WTC11 (cell line): ENCODE results near the gene ACSM3. TPM values are rescaled to one million over a fixed set of nuclear protein-coding genes. Genes with fewer than 3 reads are reported as not detected.

Experiments used
- ATAC-seq: fragments of 200-7000 bp; cut with Tn5 transposase; 2 replicates; pipeline ENCODE4 v1.10.0; 2021; ENCODE audit warnings: mild to moderate bottlenecking, moderate library complexity
- CTCF ChIA-PET: fragments of 300-600 bp; sonication (Branson Sonifier 250); formaldehyde crosslinking; loops from one replicate; lab custom pipeline; 2021; ENCODE audit warnings: antibody characterized with exemption; lab: Charles Lee
- POLR2A ChIA-PET: fragments of 350-600 bp; sonication (Branson Sonifier 250); formaldehyde crosslinking; loops from one replicate; lab custom pipeline; 2021; ENCODE audit warnings: antibody characterized with exemption; lab: Charles Lee
- DNase-seq: peaks from one replicate; pipeline ENCODE4 v3.0.0; 2021; ENCODE audit warnings: low spot score
- H3K27ac Mint-ChIP-seq: 2 replicates; pipeline ENCODE4 v1.8.0; 2021; ENCODE audit warnings: mixed read lengths
- H3K27me3 Mint-ChIP-seq: 2 replicates; pipeline ENCODE4 v1.8.0; 2021; ENCODE audit warnings: low read depth, mild to moderate bottlenecking, moderate library complexity, mixed read lengths
- H3K36me3 Mint-ChIP-seq: 2 replicates; pipeline ENCODE4 v1.8.0; 2021; ENCODE audit warnings: mixed read lengths
- H3K4me1 Mint-ChIP-seq: 2 replicates; pipeline ENCODE4 v1.8.0; 2022; ENCODE audit warnings: mixed read lengths
- H3K4me3 Mint-ChIP-seq: 2 replicates; pipeline ENCODE4 v1.8.0; 2021; ENCODE audit warnings: mild to moderate bottlenecking, moderate library complexity, mixed read lengths
- H3K9me3 Mint-ChIP-seq: 2 replicates; pipeline ENCODE4 v1.8.0; 2021; ENCODE audit warnings: mixed read lengths
- CREM ChIP-seq: sonication (generic); formaldehyde crosslinking; IDR thresholded peaks from 2 replicates; pipeline ENCODE4 v1.8.1; 2022; ENCODE audit warnings: mild to moderate bottlenecking, missing genetic modification reagents, moderate library complexity
- EMX1 ChIP-seq: fragments of 250-450 bp; sonication (Bioruptor Pico); IDR thresholded peaks from 2 replicates; pipeline ENCODE4 v1.8.0; 2021; ENCODE audit warnings: mild to moderate bottlenecking
- JUN ChIP-seq: sonication (generic); formaldehyde crosslinking; IDR thresholded peaks from 2 replicates; pipeline ENCODE4 v1.8.0; 2023; ENCODE audit warnings: mild to moderate bottlenecking, missing genetic modification reagents
- MYBL2 ChIP-seq: sonication (generic); formaldehyde crosslinking; IDR thresholded peaks from 2 replicates; pipeline ENCODE4 v1.8.1; 2023; ENCODE audit warnings: mild to moderate bottlenecking, moderate library complexity, missing genetic modification reagents
- RORB ChIP-seq: fragments of 250-450 bp; sonication (Bioruptor Pico); IDR thresholded peaks from 2 replicates; pipeline ENCODE4 v1.9.0; 2021; ENCODE audit warnings: mild to moderate bottlenecking
- TEAD4 ChIP-seq: sonication (generic); formaldehyde crosslinking; IDR thresholded peaks from 2 replicates; pipeline ENCODE4 v1.8.0; 2022; ENCODE audit warnings: mild to moderate bottlenecking, missing genetic modification reagents
- ZNF121 ChIP-seq: sonication (generic); formaldehyde crosslinking; IDR thresholded peaks from 2 replicates; pipeline ENCODE4 v1.8.0; 2023; ENCODE audit warnings: missing genetic modification reagents
- ZNF263 ChIP-seq: sonication (generic); formaldehyde crosslinking; IDR thresholded peaks from 2 replicates; pipeline ENCODE4 v1.8.1; 2022; ENCODE audit warnings: low read depth, mild to moderate bottlenecking, moderate library complexity, missing genetic modification reagents
- ZNF423 ChIP-seq: fragments of 250-450 bp; sonication (Bioruptor Pico); IDR thresholded peaks from 2 replicates; pipeline ENCODE4 v2.1.2; 2022; ENCODE audit warnings: mild to moderate bottlenecking, moderate library complexity
- total RNA-seq: library from RNA; stranded (reverse); gene quantifications from 3 replicates; pipeline ENCODE4 v1.2.3, GENCODE V29; 2021
- TF ChIP-seq, protein P1 (sequence below): sonication (generic); formaldehyde crosslinking; IDR thresholded peaks from 2 replicates; pipeline ENCODE4 v1.8.1; 2023; ENCODE audit warnings: mild to moderate bottlenecking, missing genetic modification reagents, borderline replicate concordance
- TF ChIP-seq, protein P2 (sequence below): sonication (generic); formaldehyde crosslinking; IDR thresholded peaks from 2 replicates; pipeline ENCODE4 v1.8.1; 2023; ENCODE audit warnings: mild to moderate bottlenecking, missing genetic modification reagents
- TF ChIP-seq, protein P3 (sequence below): sonication (generic); formaldehyde crosslinking; IDR thresholded peaks from 2 replicates; pipeline ENCODE4 v1.8.0; 2023; ENCODE audit warnings: missing genetic modification reagents
- TF ChIP-seq, protein P4 (sequence below): sonication (generic); formaldehyde crosslinking; IDR thresholded peaks from 2 replicates; pipeline ENCODE4 v1.8.0; 2023; ENCODE audit warnings: missing genetic modification reagents, mild to moderate bottlenecking, borderline replicate concordance
- TF ChIP-seq, protein P5 (sequence below): sonication (generic); formaldehyde crosslinking; IDR thresholded peaks from 2 replicates; pipeline ENCODE4 v1.8.1; 2023; ENCODE audit warnings: mild to moderate bottlenecking, moderate library complexity, missing genetic modification reagents
- TF ChIP-seq, protein P6 (sequence below): sonication (generic); formaldehyde crosslinking; IDR thresholded peaks from 2 replicates; pipeline ENCODE4 v1.8.0; 2022; ENCODE audit warnings: mild to moderate bottlenecking, missing genetic modification reagents

The ACSM3 gene
- total RNA-seq, 1 experiment from 2014 or later = 5.0 TPM

DNA sequence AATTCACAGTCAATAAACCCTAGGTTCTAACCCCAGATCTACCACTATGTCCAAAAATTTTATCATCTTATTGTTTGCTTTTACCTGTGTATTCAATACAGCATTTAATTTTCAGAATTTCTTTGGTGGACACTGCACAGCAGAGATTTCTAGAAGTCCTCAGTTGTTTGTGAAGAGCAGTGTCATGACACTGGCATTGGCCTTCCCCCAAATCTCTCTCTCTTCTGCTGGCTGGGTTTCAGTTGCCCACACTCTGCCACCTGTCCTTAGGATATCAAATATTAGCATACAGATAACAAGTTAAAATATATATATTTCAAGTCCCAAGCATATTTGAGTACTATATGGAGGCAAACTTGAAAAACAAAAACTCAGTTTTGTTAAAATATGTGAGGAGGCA is 20.2 kb upstream of the ACSM3 start (continued):
- TF ChIP-seq, protein P1, sequence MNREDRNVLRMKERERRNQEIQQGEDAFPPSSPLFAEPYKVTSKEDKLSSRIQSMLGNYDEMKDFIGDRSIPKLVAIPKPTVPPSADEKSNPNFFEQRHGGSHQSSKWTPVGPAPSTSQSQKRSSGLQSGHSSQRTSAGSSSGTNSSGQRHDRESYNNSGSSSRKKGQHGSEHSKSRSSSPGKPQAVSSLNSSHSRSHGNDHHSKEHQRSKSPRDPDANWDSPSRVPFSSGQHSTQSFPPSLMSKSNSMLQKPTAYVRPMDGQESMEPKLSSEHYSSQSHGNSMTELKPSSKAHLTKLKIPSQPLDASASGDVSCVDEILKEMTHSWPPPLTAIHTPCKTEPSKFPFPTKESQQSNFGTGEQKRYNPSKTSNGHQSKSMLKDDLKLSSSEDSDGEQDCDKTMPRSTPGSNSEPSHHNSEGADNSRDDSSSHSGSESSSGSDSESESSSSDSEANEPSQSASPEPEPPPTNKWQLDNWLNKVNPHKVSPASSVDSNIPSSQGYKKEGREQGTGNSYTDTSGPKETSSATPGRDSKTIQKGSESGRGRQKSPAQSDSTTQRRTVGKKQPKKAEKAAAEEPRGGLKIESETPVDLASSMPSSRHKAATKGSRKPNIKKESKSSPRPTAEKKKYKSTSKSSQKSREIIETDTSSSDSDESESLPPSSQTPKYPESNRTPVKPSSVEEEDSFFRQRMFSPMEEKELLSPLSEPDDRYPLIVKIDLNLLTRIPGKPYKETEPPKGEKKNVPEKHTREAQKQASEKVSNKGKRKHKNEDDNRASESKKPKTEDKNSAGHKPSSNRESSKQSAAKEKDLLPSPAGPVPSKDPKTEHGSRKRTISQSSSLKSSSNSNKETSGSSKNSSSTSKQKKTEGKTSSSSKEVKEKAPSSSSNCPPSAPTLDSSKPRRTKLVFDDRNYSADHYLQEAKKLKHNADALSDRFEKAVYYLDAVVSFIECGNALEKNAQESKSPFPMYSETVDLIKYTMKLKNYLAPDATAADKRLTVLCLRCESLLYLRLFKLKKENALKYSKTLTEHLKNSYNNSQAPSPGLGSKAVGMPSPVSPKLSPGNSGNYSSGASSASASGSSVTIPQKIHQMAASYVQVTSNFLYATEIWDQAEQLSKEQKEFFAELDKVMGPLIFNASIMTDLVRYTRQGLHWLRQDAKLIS = no peak

DNA sequence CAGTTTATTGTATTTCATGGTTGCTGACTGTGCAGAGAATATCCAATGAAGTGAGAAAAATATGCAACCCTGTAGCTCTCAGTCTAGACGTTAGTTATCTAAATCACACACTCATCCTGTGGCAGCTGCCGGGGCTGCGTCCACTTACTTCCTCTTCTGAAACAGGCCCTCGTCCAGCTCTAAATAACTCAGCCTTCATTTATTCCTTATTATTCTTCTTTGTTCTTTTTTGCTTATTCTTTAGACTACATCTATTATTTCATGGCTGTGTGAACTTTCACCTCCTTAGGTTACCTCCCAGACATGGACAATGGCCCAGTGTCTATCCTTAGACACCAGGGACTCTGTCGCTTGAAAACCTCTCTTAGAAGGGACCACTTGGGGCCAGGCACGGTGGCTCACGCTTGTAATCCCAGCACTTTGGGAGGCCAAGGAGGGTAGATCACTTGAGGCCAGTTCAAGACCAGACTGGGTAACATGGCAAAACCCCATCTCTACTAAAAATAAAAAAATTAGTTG is 18.8 kb upstream of the ACSM3 start:
- ATAC-seq (no peak), DNase-seq (no peak)
- Mint-ChIP-seq H3K4me3 (no peak overlapping the region), H3K27ac (no peak overlapping the region), H3K9me3 (peaks cover 52% of the 10 kb centered on the region), H3K4me1 (peaks cover 10% of the 10 kb centered on the region), H3K36me3 (peaks cover 19% of the 10 kb centered on the region), H3K27me3 (peaks cover 3% of the 10 kb centered on the region)
- TF ChIP-seq MYBL2 (CRISPR knock-in tag) = no peak
- TF ChIP-seq, protein P2, sequence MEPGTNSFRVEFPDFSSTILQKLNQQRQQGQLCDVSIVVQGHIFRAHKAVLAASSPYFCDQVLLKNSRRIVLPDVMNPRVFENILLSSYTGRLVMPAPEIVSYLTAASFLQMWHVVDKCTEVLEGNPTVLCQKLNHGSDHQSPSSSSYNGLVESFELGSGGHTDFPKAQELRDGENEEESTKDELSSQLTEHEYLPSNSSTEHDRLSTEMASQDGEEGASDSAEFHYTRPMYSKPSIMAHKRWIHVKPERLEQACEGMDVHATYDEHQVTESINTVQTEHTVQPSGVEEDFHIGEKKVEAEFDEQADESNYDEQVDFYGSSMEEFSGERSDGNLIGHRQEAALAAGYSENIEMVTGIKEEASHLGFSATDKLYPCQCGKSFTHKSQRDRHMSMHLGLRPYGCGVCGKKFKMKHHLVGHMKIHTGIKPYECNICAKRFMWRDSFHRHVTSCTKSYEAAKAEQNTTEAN = no peak
- TF ChIP-seq, protein P3, sequence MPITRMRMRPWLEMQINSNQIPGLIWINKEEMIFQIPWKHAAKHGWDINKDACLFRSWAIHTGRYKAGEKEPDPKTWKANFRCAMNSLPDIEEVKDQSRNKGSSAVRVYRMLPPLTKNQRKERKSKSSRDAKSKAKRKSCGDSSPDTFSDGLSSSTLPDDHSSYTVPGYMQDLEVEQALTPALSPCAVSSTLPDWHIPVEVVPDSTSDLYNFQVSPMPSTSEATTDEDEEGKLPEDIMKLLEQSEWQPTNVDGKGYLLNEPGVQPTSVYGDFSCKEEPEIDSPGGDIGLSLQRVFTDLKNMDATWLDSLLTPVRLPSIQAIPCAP (CRISPR knock-in tag) = no peak
- CTCF ChIA-PET = no interaction called here
- POLR2A ChIA-PET = no interaction called here

DNA sequence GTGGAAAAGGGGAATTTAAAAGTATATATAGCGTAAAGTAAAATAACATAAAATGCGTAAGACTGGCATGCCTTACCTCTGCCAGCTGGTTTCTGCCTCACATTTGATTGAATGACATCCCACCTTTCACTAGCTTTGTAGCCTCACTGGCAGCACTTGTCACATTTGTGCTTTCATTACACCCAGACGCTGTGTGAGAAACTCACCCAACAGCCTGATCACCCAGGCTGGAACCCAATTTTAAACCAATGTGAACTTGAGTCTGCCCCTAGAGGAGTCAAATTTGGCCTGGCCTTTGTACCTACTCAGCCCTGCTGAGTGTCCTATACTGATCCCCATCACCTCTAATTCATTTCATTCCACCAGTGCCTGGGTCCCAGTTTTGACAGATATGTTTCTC is 17.4 kb upstream of the ACSM3 start:
- ATAC-seq (no peak), DNase-seq (no peak)
- ChIA-PET POLR2A (no interaction called here), CTCF (no interaction called here)
- H3K36me3 Mint-ChIP-seq = peaks cover 19% of the 10 kb centered on the region
- 0 out of 2 replicates have a peak, but pooled peaks cover 3% of the 10 kb centered on the region for H3K4me1 Mint-ChIP-seq
- no peak overlapping the region for H3K4me3 Mint-ChIP-seq
- H3K9me3 Mint-ChIP-seq = peaks cover 52% of the 10 kb centered on the region
- no peak overlapping the region for H3K27ac Mint-ChIP-seq
- H3K27me3 Mint-ChIP-seq = peaks cover 3% of the 10 kb centered on the region
- TF ChIP-seq RORB (CRISPR knock-in tag) (no peak), ZNF423 (no peak), ZNF263 (CRISPR knock-in tag) (no peak), CREM (CRISPR knock-in tag) (no peak), ZNF121 (no peak), TEAD4 (no peak), EMX1 (CRISPR knock-in tag) (no peak), JUN (no peak)
- TF ChIP-seq, protein P4, sequence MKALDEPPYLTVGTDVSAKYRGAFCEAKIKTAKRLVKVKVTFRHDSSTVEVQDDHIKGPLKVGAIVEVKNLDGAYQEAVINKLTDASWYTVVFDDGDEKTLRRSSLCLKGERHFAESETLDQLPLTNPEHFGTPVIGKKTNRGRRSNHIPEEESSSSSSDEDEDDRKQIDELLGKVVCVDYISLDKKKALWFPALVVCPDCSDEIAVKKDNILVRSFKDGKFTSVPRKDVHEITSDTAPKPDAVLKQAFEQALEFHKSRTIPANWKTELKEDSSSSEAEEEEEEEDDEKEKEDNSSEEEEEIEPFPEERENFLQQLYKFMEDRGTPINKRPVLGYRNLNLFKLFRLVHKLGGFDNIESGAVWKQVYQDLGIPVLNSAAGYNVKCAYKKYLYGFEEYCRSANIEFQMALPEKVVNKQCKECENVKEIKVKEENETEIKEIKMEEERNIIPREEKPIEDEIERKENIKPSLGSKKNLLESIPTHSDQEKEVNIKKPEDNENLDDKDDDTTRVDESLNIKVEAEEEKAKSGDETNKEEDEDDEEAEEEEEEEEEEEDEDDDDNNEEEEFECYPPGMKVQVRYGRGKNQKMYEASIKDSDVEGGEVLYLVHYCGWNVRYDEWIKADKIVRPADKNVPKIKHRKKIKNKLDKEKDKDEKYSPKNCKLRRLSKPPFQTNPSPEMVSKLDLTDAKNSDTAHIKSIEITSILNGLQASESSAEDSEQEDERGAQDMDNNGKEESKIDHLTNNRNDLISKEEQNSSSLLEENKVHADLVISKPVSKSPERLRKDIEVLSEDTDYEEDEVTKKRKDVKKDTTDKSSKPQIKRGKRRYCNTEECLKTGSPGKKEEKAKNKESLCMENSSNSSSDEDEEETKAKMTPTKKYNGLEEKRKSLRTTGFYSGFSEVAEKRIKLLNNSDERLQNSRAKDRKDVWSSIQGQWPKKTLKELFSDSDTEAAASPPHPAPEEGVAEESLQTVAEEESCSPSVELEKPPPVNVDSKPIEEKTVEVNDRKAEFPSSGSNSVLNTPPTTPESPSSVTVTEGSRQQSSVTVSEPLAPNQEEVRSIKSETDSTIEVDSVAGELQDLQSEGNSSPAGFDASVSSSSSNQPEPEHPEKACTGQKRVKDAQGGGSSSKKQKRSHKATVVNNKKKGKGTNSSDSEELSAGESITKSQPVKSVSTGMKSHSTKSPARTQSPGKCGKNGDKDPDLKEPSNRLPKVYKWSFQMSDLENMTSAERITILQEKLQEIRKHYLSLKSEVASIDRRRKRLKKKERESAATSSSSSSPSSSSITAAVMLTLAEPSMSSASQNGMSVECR (CRISPR knock-in tag) = no peak
- TF ChIP-seq, protein P5, sequence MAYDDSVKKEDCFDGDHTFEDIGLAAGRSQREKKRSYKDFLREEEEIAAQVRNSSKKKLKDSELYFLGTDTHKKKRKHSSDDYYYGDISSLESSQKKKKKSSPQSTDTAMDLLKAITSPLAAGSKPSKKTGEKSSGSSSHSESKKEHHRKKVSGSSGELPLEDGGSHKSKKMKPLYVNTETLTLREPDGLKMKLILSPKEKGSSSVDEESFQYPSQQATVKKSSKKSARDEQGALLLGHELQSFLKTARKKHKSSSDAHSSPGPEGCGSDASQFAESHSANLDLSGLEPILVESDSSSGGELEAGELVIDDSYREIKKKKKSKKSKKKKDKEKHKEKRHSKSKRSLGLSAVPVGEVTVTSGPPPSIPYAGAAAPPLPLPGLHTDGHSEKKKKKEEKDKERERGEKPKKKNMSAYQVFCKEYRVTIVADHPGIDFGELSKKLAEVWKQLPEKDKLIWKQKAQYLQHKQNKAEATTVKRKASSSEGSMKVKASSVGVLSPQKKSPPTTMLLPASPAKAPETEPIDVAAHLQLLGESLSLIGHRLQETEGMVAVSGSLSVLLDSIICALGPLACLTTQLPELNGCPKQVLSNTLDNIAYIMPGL (CRISPR knock-in tag) = no peak
- TF ChIP-seq, protein P1 = no peak
- TF ChIP-seq, protein P6, sequence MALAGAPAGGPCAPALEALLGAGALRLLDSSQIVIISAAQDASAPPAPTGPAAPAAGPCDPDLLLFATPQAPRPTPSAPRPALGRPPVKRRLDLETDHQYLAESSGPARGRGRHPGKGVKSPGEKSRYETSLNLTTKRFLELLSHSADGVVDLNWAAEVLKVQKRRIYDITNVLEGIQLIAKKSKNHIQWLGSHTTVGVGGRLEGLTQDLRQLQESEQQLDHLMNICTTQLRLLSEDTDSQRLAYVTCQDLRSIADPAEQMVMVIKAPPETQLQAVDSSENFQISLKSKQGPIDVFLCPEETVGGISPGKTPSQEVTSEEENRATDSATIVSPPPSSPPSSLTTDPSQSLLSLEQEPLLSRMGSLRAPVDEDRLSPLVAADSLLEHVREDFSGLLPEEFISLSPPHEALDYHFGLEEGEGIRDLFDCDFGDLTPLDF (CRISPR knock-in tag) = no peak
